Choroid plexus epithelial cell (primary cell): ENCODE measurements around the gene CYBA.

ENCODE experiments used
- DNase-seq: peaks from one replicate; pipeline ENCODE4 v3.0.0-alpha.2; 2010; ENCODE audit warnings: low read depth
- H3K4me3 ChIP-seq: 2 replicates; pipeline ENCODE4 v1.5.1; 2011; ENCODE audit warnings: low read depth, mild to moderate bottlenecking, control low read depth, low read length, moderate library complexity
- TF ChIP-seq, protein P1 (sequence below): conservative IDR thresholded peaks from 2 replicates; pipeline ENCODE4 v1.5.1; 2011; ENCODE audit warnings: low read depth, mild to moderate bottlenecking, control low read depth, inconsistent platforms, low read length, moderate library complexity

The CYBA gene

DNA sequence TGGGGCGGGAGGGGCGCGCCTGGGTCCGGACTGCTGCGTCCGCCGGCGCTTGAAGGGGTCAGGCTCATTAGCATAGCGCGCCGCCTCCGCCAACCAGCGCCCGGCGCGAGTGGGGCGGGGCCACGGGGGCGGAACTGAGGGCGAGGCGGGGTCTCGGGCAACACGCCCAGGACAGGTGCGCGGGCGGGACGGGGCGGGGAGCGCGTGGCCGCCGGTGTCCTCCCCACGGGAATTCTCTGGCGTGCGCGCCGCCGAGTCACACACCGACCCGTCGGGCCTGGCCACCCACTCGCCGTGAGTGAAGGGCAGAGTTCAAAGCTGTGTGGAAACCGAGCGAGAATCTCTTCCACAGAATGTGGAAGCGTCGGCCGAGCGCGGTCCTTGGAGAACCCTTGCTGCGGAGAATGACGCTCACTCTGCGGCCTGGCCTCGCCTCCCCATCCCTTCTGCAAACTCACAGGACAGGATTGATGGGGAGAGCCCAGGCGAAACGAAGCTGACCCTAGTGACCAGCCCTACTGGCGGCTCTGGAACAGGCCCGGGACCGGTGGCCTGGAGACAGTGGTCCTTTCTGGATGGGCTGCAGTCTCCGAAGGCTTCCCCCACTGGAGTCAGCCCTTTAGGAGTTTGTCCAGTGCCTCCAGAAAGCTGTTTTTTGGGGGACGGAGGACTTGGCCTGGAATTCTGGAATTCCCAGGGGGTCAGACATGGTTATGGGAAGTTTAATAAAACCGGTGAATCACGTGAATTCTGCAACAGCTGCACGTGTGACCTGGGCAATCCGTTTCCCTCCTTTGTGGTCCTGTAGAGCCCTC lies 35.8 kb upstream of the CYBA start, which contains the start of gene SNAI3:
TSS of gene SNAI3 (minus strand) at position 69 of the 815 bp plus-strand sequence. CDS start 101 bp downstream, outside the sequence.
- TF ChIP-seq, protein P1, sequence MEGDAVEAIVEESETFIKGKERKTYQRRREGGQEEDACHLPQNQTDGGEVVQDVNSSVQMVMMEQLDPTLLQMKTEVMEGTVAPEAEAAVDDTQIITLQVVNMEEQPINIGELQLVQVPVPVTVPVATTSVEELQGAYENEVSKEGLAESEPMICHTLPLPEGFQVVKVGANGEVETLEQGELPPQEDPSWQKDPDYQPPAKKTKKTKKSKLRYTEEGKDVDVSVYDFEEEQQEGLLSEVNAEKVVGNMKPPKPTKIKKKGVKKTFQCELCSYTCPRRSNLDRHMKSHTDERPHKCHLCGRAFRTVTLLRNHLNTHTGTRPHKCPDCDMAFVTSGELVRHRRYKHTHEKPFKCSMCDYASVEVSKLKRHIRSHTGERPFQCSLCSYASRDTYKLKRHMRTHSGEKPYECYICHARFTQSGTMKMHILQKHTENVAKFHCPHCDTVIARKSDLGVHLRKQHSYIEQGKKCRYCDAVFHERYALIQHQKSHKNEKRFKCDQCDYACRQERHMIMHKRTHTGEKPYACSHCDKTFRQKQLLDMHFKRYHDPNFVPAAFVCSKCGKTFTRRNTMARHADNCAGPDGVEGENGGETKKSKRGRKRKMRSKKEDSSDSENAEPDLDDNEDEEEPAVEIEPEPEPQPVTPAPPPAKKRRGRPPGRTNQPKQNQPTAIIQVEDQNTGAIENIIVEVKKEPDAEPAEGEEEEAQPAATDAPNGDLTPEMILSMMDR, result no peak
- DNase-seq, result peak; percentile 51
- peak within 1 kb of the TSS; percentile 47 for H3K4me3 ChIP-seq

DNA sequence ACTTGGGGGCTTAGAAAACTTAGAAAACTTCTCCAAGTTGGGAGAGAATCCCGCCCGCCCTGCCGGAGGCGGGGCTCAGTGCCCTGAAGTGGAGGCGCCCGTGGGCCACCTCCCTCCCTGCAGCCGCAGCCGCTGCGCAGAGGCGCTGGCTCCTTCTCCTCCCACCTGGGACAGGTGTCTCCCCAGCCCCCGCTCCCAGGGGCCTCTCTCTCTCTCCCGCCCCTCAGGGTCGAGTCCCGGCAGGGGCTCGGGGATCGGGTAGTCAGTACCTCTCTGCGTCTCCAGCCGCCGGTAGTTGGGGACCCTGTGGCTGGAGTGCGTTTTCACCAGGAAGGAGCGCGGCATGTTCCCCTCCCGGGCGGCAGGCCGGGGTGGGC lies 35.2 kb upstream of the CYBA start:
- no peak for DNase-seq
- TF ChIP-seq, protein P1, result no peak
- peak overlapping the region; percentile 47 for H3K4me3 ChIP-seq

DNA sequence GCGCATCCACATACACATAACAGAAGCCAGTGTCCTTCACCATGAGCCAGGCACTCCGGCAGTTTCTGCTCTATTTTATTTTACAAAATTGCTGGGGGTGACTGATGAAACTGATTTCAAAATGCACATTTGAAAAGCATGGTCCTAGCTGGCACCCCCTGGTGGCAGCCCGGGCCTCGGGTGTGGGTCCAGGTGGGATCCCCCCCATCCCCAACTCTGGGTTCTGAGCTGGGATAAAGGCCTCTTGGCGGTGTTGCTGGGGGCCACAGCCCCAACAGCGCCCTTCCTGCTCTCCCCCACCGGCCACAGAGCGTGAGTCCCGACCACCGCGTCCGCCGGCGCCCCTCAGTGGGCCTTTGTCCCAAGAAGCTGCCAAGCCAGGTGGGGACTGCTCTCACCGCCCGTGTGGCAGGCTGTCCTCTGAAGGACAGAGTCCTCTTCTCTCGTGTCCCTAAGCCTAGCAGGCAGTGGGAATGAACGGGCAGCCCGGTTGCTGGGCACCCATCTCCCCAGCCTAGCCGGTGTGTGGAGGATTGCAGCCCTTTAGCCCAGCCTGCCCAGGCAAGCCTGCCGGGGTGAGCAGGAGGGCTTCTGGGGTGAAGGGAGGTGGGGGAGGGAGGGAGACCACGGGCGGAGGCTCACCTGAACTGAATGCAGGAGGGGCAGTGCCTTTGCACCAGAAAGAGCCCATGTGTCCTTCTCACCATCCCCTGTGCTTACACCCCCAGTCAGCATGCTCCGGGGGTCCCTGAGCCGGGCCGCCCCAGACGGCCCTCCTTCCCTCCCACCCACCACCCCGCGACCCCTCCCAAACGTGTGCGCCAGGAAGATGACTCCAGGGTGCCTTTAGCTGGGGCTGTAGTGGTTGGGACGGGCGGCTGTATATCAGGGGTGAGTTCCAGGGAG lies 34.6 kb upstream of the CYBA start:
- DNase-seq, result peak; percentile 66
- peak overlapping the region; percentile 47 for H3K4me3 ChIP-seq
- TF ChIP-seq, protein P1, result peak; percentile 86

DNA sequence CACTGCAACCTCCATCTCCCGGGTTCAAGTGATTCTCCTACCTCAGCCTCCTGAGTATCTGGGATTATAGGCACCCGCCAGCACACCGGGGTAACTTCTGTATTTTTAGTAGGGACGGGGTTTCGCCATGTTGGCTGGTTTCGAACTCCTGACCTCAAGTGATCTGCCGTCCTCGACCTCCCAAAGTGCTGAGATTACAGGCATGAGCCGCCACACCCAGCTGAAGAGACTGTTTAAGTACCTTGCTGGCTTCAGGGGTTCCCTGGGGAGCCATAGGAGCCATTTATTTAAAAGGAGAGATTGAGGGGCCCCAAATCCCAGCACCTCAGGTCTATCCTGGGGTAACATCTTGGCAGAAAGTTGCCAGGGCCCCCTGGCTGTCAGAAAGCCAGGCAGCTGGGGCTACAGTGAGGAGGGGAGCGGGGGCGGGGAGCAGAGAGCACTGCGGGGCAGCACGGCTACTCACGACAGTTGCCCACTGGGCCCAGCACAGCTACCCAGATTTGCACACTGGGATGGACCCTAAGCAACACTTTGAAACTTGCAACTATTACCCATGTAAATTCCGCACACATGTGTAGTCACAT lies 33.8 kb upstream of the CYBA start:
- TF ChIP-seq, protein P1, result no peak
- no peak overlapping the region for H3K4me3 ChIP-seq
- DNase-seq, result no peak

DNA sequence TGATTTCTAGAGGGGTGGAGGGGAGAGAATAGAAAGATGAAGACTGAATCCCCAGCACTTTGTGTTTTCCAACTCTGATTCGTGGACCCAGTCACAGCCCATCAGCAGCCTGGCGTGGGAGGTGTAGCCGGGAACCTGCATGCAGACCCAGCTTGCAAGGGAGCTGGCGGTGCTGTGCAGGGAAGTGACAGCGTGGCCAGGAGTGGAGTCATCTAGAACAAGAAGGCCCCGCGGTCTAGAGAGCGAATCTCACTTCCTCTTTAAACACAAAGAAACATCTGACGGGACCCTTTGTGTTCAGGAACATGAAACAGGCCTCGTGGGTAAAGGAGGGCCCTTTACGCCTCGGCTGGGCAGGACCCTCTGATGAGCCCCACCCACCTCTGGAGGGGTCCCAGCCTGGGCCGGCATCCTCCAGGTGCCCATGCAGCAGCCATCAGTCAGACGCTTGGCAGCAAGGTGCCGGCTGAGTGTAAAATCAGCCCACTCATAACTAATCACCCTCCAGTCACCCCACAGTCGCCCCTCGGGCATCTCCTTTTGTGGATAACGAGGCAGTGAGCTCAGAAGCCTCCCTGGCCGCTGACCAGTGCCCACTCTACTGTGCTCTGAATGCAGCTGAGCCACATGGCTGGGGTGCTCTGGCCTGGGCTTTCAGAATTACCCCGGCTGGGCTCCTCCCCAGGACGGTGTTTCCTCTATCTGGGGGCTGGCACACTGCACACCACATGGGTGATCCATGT lies 31.0 kb upstream of the CYBA start:
- TF ChIP-seq, protein P1, result no peak
- H3K4me3 ChIP-seq, result no peak overlapping the region
- DNase-seq, result no peak

DNA sequence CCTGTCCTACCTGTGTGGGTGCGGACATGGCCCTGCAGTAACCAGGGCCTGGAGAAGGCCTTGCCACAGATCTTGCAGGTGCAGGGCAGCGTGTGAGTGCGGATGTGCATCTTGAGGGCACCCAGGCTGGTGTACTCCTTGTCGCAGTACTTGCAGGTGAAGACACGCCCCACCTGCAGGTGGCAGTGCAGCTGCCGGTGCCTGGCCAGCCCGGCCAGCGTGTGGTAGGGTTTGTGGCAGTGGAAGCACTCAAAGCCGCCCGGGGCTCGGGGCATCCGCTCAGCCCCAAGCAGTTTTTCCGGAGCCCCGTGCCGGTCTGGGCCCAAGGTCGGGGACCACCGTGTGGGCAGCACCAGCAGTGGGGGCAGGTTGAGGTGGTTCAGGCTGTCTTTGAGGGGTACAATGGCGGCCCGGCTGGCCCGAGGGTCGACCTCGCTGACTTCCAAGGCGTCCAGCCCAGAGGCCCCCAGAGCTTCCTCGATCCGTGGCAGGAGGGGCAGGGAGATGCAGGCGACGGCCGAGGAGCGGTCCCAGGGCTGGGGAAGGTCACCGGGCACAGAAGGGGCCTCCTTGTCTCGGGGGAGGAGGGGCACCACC lies 30.3 kb upstream of the CYBA start:
- TF ChIP-seq, protein P1, result peak; percentile 34
- DNase-seq, result no peak
- no peak overlapping the region for H3K4me3 ChIP-seq
